Measurements from ENCODE around the gene SCN5A. TPM values are rescaled to one million over a fixed set of nuclear protein-coding genes. Genes with fewer than 3 reads are reported as not detected.
A peak's percentile ranks its signal among the peaks of the same experiment; 100 is the strongest.

The SCN5A gene
- total RNA-seq, 4 donors from 2014 or later, result 0.42 to 1.3 (median 0.77) TPM

DNA sequence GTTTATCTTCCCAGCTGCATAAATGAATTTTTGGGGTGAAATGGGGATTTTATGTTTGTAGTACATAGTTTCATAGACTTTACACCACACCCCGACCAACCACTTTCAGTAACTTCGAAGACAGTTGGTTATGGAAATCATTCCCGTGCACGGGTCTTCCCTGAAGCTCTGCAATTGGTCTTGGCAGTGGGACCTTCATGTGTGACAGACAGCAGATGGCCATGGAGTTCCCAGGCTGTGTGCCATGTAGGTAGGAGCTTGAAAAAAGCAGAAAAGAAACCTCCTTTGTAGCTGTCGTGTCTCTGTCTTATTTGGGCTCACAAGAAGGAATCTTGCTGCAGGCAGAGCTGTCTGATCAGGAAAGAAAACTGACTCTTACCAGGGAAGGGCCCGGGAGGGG, 127.5 kb downstream of the SCN5A start:
- H3K27me3 ChIP-seq, result no peaks in the 10 kb centered on the region
- DNase-seq (ENCODE audit: extremely low spot score), result no peak
- no peaks in the 10 kb centered on the region for H3K9me3 ChIP-seq
- no peak overlapping the region for H3K4me3 ChIP-seq
- no peak overlapping the region for H3K27ac ChIP-seq (replicated peaks in 1 of 4)
- peaks cover 25 to 72% (median 43%) of the 10 kb centered on the region in 4 donors for H3K36me3 ChIP-seq
- peaks cover 0 to 19% (median 0%) of the 10 kb centered on the region in 4 donors for H3K4me1 ChIP-seq
- TF ChIP-seq CTCF (IDR thresholded peaks at IDR 0.05) (no peak), POLR2A (IDR thresholded peaks at IDR 0.05; ENCODE audit: low read depth) (no peak), EP300 (IDR thresholded peaks at IDR 0.05) (no peak), POLR2AphosphoS5 (IDR thresholded peaks at IDR 0.05) (no peak)
- intact Hi-C loops (cut with DNase I), result loop anchor here (2.0 kb wide), 1 partner anchor 25 kb away; the partner anchor contains the start of gene EXOG
- 84% methylated on average over 6 of the region's 6 CpGs for WGBS

- Histone ChIP-seq H3K27ac (replicated peaks in 1 of 4) (no peak overlapping the region), H3K4me3 (no peak overlapping the region), H3K9me3 (no peaks in the 10 kb centered on the region), H3K4me1 (peaks cover 0 to 19% (median 0%) of the 10 kb centered on the region in 4 donors), H3K27me3 (no peaks in the 10 kb centered on the region), H3K36me3 (peaks cover 20 to 67% (median 44%) of the 10 kb centered on the region in 4 donors)
- intact Hi-C loops (cut with DNase I), result loop anchor here (2.0 kb wide), 1 partner anchor 129 kb away; no protein-coding TSS in a partner anchor
- TF ChIP-seq POLR2A (IDR thresholded peaks at IDR 0.05; ENCODE audit: low read depth) (no peak), CTCF (IDR thresholded peaks at IDR 0.05) (peak; percentile 81 to 94 (median 90))
- no peak for DNase-seq (ENCODE audit: extremely low spot score)
- WGBS, result 6% methylated on average over 5 of the region's 5 CpGs
Observed at GRCh38 chr3:38521391-38521987, 128.0 kb downstream of the SCN5A start.

DNA sequence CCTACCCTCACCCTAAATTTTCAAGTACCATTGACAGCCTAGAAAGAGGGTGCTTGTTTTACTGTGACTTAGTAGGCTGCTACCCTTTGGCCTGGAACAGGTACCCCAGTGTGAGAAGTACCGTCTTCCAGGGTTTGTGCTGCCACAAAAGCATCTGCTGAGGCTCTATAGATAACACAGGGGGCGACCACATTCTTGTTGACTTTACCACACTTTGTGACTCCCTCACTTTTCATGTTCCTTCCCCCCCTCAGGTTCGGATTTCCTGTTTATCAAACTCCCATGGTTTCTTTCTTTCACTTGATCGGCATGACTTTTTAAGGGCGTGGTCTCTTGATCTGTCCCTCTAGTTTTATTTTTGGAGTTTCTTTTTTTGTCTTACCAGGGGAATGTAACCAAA, 129.8 kb downstream of the SCN5A start:
- Histone ChIP-seq H3K9me3 (no peaks in the 10 kb centered on the region), H3K27ac (replicated peaks in 1 of 4) (no peak overlapping the region), H3K27me3 (no peaks in the 10 kb centered on the region), H3K36me3 (peaks cover 20 to 60% (median 41%) of the 10 kb centered on the region in 4 donors), H3K4me1 (peaks cover 0 to 19% (median 0%) of the 10 kb centered on the region in 4 donors), H3K4me3 (no peak overlapping the region)
- no peak for DNase-seq (ENCODE audit: extremely low spot score)
- 49% methylated on average over 5 of the region's 5 CpGs for WGBS
- TF ChIP-seq POLR2A (IDR thresholded peaks at IDR 0.05; ENCODE audit: low read depth) (no peak), POLR2AphosphoS5 (IDR thresholded peaks at IDR 0.05) (no peak), EP300 (IDR thresholded peaks at IDR 0.05) (no peak)
- intact Hi-C loops (cut with DNase I), result loop anchor here (2.0 kb wide), 1 partner anchor 131 kb away; no protein-coding TSS in a partner anchor

DNA sequence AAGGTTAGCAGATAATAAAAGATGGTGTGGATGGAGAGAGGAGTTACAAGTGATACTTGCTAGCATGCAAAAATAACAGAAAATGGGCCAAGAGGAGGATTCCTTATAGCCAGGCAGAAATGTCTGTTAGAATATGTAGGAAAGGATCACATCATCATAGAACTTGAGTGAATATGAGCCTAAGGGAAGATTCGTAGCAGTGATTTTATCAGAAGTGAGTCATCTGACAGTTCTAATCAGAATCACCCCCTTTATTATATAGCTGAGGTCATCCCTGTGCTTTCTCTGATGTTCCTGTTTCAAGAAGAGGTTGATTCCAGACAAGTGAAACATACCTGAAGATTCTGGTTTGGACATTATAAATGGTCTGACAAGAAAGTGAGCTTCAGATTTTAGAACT, 130.5 kb downstream of the SCN5A start:
- 44% methylated on average over 1 of the region's 1 CpG for WGBS
- no peaks in the 10 kb centered on the region for H3K27me3 ChIP-seq
- DNase-seq (ENCODE audit: extremely low spot score), result no peak
- peaks cover 17 to 60% (median 41%) of the 10 kb centered on the region in 4 donors for H3K36me3 ChIP-seq
- intact Hi-C loops (cut with DNase I), result no loop called here
- no peaks in the 10 kb centered on the region for H3K9me3 ChIP-seq
- peaks cover 0 to 19% (median 0%) of the 10 kb centered on the region in 4 donors for H3K4me1 ChIP-seq
- TF ChIP-seq CTCF (IDR thresholded peaks at IDR 0.05) (no peak), POLR2AphosphoS5 (IDR thresholded peaks at IDR 0.05) (no peak), POLR2A (IDR thresholded peaks at IDR 0.05; ENCODE audit: low read depth) (no peak), EP300 (IDR thresholded peaks at IDR 0.05) (no peak)
- H3K4me3 ChIP-seq, result no peak overlapping the region
- H3K27ac ChIP-seq (replicated peaks in 1 of 4), result no peak overlapping the region

GRCh38 chr3:38516669-38517068, 132.8 kb downstream of the SCN5A start:
- intact Hi-C loops (cut with DNase I), result no loop called here
- TF ChIP-seq EP300 (IDR thresholded peaks at IDR 0.05) (no peak), POLR2A (IDR thresholded peaks at IDR 0.05; ENCODE audit: low read depth) (no peak), CTCF (IDR thresholded peaks at IDR 0.05) (no peak), POLR2AphosphoS5 (IDR thresholded peaks at IDR 0.05) (no peak)
- Histone ChIP-seq H3K9me3 (no peaks in the 10 kb centered on the region), H3K27me3 (no peaks in the 10 kb centered on the region), H3K4me1 (peaks cover 0 to 17% (median 0%) of the 10 kb centered on the region in 4 donors), H3K4me3 (no peak overlapping the region), H3K36me3 (peaks cover 21 to 62% (median 41%) of the 10 kb centered on the region in 4 donors), H3K27ac (replicated peaks in 1 of 4) (no peak overlapping the region)
- no peak for DNase-seq (ENCODE audit: extremely low spot score)
- 33% methylated on average over 1 of the region's 1 CpG for WGBS
